ENCODE results near the gene SNRK. TPM values are rescaled to one million over a fixed set of nuclear protein-coding genes. Genes with fewer than 3 reads are reported as not detected.

The SNRK gene
- total and polyA plus RNA-seq, 10 donors, result 12.0 to 121 (median 99.2) TPM

DNA sequence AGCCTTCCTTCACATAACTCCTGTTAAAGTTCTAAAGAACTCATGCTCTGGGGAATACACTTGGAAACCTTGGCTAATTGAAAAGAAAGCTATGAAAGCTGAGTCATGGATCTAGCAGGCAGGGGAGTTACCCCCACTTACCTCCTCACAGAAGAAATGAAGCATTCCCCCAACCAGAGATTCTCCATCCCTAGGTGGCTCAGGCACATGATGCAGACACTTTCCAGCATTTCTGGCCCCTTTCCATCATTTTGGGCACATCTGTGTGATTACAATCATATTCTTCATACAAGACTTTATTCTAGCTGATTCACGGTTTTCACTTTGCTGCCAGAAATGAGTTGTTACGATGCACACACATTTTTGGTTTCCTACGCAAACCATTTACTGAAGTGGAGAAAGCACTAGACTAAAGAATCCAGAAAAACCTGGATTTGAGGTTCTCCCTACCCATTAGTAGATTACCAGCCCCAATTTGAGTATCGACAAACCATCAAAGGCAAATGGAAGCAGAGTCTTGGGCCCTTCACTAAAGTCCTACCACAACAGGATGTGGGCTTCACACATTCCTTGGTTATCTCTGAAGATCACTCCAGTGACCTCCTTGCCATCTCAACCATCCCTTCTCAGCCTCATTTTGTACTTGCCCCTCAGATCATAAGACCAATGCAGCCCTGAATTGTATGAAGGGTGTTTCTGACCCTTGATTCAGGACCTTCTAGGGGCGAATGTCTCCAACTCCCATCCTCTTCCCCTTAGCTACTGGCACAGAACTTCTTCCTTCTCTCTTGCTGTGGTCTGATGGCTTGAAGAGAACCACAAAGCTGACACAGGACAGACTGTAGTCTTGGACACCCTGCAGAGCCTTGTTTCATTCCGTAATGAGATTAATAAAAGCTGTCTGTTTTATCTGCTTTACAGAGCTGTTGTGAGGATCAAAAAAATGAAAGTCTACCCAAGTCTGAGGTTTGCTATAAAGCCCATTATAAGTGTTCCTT is 42.5 kb upstream of the SNRK start:
- H3K27ac ChIP-seq, result peak overlapping the region in 2 of 8 donors; percentile 9 to 49
- no peak overlapping the region for H3K4me3 ChIP-seq
- peaks cover 8 to 57% (median 47%) of the 10 kb centered on the region in 6 donors for H3K4me1 ChIP-seq
- H3K9me3 ChIP-seq, result peaks cover 0 to 11% (median 7%) of the 10 kb centered on the region in 8 donors
- H3K27me3 ChIP-seq (replicated peaks in 1 of 7), result no peaks in the 10 kb centered on the region
- intact Hi-C loops (cut with DNase I; ENCODE audit: low total_unique reads), result no loop called here
- DNase-seq, result no peak
- TF ChIP-seq POLR2AphosphoS5 (IDR thresholded peaks at IDR 0.05), result no peak
- no peak for TF ChIP-seq POLR2A (IDR thresholded peaks at IDR 0.05)
- 40 to 63% (median 52%) methylated on average over 5 to 6 of the region's 6 CpGs for WGBS, 5 donors
- H3K36me3 ChIP-seq, result no peaks in the 10 kb centered on the region

GRCh38 chr3:43244694-43245093 is 41.6 kb upstream of the SNRK start:
- TF ChIP-seq POLR2AphosphoS5 (IDR thresholded peaks at IDR 0.05) (no peak), CTCF (IDR thresholded peaks at IDR 0.05 in 8 of 11, conservative IDR thresholded peaks at IDR 0.05 in 3 of 11) (no peak), POLR2A (IDR thresholded peaks at IDR 0.05) (no peak)
- Histone ChIP-seq H3K4me3 (no peak overlapping the region), H3K36me3 (no peaks in the 10 kb centered on the region), H3K27me3 (replicated peaks in 1 of 7) (no peaks in the 10 kb centered on the region), H3K27ac (peak overlapping the region in 4 of 8 donors; percentile 9 to 49 (median 16)), H3K9me3 (peaks cover 0 to 11% (median 7%) of the 10 kb centered on the region in 8 donors), H3K4me1 (peaks cover 8 to 62% (median 47%) of the 10 kb centered on the region in 6 donors)
- no peak for DNase-seq
- intact Hi-C loops (cut with DNase I; ENCODE audit: low total_unique reads), result no loop called here

DNA sequence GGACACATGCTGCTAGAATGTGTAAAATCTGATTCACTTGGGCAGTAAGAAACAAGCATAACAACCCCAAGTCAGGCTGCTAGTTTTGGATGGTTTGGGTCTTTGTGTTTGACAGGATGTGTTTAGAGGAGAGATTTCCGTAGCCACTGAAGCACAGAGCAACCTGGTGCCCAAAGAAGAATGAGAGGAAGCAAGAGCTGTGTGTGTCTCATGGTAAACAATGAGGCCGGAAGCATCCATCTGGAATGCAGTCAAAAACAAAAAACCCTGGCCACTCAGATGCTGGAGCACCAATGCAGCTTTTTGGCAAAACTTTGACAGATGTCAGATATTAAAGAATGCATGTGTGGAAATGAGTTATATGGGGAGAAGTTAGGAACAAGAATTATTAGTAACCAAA is 39.4 kb upstream of the SNRK start:
- Histone ChIP-seq H3K9me3 (peaks cover 0 to 11% (median 7%) of the 10 kb centered on the region in 8 donors), H3K36me3 (no peaks in the 10 kb centered on the region), H3K4me1 (peaks cover 8 to 62% (median 47%) of the 10 kb centered on the region in 6 donors), H3K27ac (peak overlapping the region; percentile 28 to 80 (median 59)), H3K27me3 (replicated peaks in 1 of 7) (no peaks in the 10 kb centered on the region), H3K4me3 (no peak overlapping the region)
- TF ChIP-seq POLR2A (IDR thresholded peaks at IDR 0.05) (no peak), POLR2AphosphoS5 (IDR thresholded peaks at IDR 0.05) (peak in 1 of 3 donors; percentile 80)
- 6 to 39% (median 18%) methylated on average over 2 of the region's 2 CpGs for WGBS, 5 donors
- intact Hi-C loops (cut with DNase I; ENCODE audit: low total_unique reads), result no loop called here
- DNase-seq, result no peak

GRCh38 chr3:43247561-43248184 is 38.7 kb upstream of the SNRK start:
- 20 to 42% (median 28%) methylated on average over 3 of the region's 3 CpGs for WGBS, 5 donors
- Histone ChIP-seq H3K9me3 (peaks cover 0 to 4% (median under 1%) of the 10 kb centered on the region in 8 donors), H3K4me1 (peaks cover 8 to 62% (median 47%) of the 10 kb centered on the region in 6 donors), H3K36me3 (no peaks in the 10 kb centered on the region), H3K4me3 (no peak overlapping the region), H3K27me3 (replicated peaks in 1 of 7) (no peaks in the 10 kb centered on the region), H3K27ac (peak overlapping the region; percentile 28 to 80 (median 59))
- no peak for DNase-seq
- TF ChIP-seq POLR2A (IDR thresholded peaks at IDR 0.05), result no peak
- TF ChIP-seq POLR2AphosphoS5 (IDR thresholded peaks at IDR 0.05), result no peak
- no peak for TF ChIP-seq CTCF (IDR thresholded peaks at IDR 0.05 in 8 of 11, conservative IDR thresholded peaks at IDR 0.05 in 3 of 11)
- intact Hi-C loops (cut with DNase I; ENCODE audit: low total_unique reads), result no loop called here
